ENCODE results near the gene ARHGEF17. TPM values are rescaled to one million over a fixed set of nuclear protein-coding genes. Genes with fewer than 3 reads are reported as not detected.

The ARHGEF17 gene
- total and polyA plus RNA-seq, 2 experiments from 2014 or later, result 30.2 to 35.6 TPM

DNA sequence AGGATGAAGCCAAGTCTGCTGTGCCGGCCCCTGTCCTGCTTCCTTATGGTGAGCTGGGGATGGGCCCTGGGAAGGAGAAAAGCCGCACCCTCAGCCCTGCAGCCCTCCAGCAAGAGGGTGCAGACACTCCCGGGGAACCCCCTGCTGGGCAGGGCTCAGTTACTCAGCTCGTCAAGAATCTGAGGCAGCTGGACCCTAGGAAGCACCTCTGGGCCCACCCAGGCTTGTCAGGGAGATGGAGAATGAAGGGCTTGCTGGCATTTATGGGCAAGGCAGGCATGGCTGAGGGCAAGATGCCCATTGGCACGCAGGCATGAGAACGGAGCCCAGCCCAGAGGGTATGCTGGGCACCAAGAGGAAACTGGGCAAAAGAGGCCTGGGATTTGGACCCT, 81.1 kb downstream of the ARHGEF17 start:
- Histone ChIP-seq H2AFZ (no peak overlapping the region), H3K9me3 (ENCODE audit: low read depth) (no peaks in the 10 kb centered on the region), H3K4me2 (no peak overlapping the region), H3K79me2 (peaks cover 9% of the 10 kb centered on the region), H3K36me3 (replicated peaks; ENCODE audit: insufficient read depth, low read depth) (no peaks in the 10 kb centered on the region), H3K4me3 (no peak overlapping the region), H3K27me3 (no peaks in the 10 kb centered on the region), H4K20me1 (ENCODE audit: insufficient read depth, poor library complexity, severe bottlenecking) (no peaks in the 10 kb centered on the region), H3K27ac (no peak overlapping the region), H3K9me2 (replicated peaks; ENCODE audit: insufficient read depth) (no peaks in the 10 kb centered on the region), H3K4me1 (ENCODE audit: insufficient read depth) (peaks cover 29% of the 10 kb centered on the region)
- no peak for TF ChIP-seq CTCF (IDR thresholded peaks at IDR 0.05; ENCODE audit: poor library complexity)
- no peak for DNase-seq (ENCODE audit: low spot score)
- WGBS (ENCODE audit: low lambda C conversion rate, missing lambda C conversion rate), result 88% methylated on average over 6 of the region's 6 CpGs

DNA sequence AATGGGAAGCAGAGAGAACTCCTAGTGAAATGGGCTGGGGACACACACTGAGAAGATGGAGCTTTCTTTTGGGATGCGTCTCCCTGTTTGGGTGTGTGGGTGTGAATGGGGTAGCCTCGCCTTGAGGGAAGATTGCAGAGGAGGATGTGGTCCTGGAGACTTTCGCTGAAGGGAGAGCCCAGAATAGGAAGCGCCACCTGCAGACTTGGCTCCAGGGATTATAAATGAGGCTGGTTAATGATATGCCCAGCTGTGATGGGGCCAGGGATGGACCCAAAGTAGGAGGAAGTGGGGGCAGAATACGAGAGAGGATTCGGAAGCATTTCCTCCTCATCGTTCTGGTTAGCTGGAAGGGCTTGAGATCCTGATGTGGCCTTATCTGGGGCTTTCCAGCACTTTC, 81.8 kb downstream of the ARHGEF17 start:
- Histone ChIP-seq H3K79me2 (peaks cover 9% of the 10 kb centered on the region), H4K20me1 (ENCODE audit: insufficient read depth, poor library complexity, severe bottlenecking) (no peaks in the 10 kb centered on the region), H3K9me2 (replicated peaks; ENCODE audit: insufficient read depth) (no peaks in the 10 kb centered on the region), H3K4me2 (no peak overlapping the region), H3K36me3 (replicated peaks; ENCODE audit: insufficient read depth, low read depth) (no peaks in the 10 kb centered on the region), H3K4me3 (no peak overlapping the region), H2AFZ (no peak overlapping the region), H3K27ac (no peak overlapping the region), H3K27me3 (no peaks in the 10 kb centered on the region), H3K9me3 (ENCODE audit: low read depth) (no peaks in the 10 kb centered on the region), H3K4me1 (ENCODE audit: insufficient read depth) (peaks cover 28% of the 10 kb centered on the region)
- WGBS (ENCODE audit: low lambda C conversion rate, missing lambda C conversion rate), result 87% methylated on average over 7 of the region's 7 CpGs
- DNase-seq (ENCODE audit: low spot score), result no peak
- no peak for TF ChIP-seq EZH2 (IDR thresholded peaks at IDR 0.05; ENCODE audit: borderline replicate concordance)
- no peak for TF ChIP-seq CTCF (IDR thresholded peaks at IDR 0.05; ENCODE audit: poor library complexity)
- TF ChIP-seq EZH2phosphoT487 (IDR thresholded peaks at IDR 0.05; ENCODE audit: low read depth, severe bottlenecking, unreplicated experiment), result no peak

DNA sequence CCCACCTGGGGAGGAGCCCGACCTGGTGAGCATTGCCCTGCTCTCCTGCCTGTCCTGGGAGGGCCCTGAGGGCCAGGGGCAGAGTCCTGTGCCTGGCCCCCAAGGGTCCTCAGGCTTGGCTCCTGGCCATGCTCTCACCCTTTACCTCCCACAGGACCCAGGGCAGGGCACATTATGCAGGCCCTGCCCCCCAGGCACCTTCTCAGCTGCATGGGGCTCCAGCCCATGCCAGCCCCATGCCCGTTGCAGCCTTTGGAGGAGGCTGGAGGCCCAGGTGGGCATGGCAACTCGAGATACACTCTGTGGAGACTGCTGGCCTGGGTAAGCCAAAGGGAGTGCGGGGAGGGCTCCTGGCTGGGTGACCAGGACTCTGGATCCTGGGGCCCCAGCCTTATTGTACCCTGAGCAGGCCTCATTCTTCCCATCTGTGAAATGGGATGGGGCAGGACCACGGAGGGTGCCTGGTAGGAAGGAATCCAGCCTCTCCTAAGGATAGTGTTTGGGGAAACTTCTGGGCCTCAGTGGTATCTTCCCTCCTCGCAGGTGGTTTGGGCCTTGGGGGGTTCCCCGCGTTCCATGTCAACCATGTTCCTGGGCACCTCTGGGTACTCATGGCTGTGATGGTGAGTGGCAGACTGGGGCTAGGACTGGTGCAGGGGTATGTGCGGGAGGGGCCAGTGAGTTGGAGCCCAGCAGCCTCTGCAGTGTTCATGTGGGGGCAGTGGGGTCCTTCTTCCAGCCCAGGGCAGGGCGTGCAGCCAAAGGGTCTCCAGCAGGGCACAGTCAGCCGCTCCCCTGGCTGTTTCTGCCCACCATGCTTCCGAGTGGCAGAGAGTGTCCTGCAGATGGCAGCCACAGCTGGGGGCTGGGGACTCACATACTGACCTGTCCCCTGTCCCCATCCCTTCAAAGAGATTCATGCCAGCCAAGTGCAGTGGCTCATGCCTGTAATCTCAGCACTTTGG, 82.8 kb downstream of the ARHGEF17 start:
- Histone ChIP-seq H3K27ac (no peak overlapping the region), H2AFZ (no peak overlapping the region), H3K27me3 (no peaks in the 10 kb centered on the region), H3K4me1 (ENCODE audit: insufficient read depth) (peaks cover 19% of the 10 kb centered on the region), H3K79me2 (peaks cover 5% of the 10 kb centered on the region), H4K20me1 (ENCODE audit: insufficient read depth, poor library complexity, severe bottlenecking) (no peaks in the 10 kb centered on the region), H3K9me2 (replicated peaks; ENCODE audit: insufficient read depth) (no peaks in the 10 kb centered on the region), H3K4me2 (no peak overlapping the region), H3K4me3 (no peak overlapping the region), H3K36me3 (replicated peaks; ENCODE audit: insufficient read depth, low read depth) (no peaks in the 10 kb centered on the region), H3K9me3 (ENCODE audit: low read depth) (no peaks in the 10 kb centered on the region)
- DNase-seq (ENCODE audit: low spot score), result no peak
- TF ChIP-seq CTCF (IDR thresholded peaks at IDR 0.05; ENCODE audit: poor library complexity) (no peak), EZH2 (IDR thresholded peaks at IDR 0.05; ENCODE audit: borderline replicate concordance) (no peak), EZH2phosphoT487 (IDR thresholded peaks at IDR 0.05; ENCODE audit: low read depth, severe bottlenecking, unreplicated experiment) (no peak)
- WGBS (ENCODE audit: low lambda C conversion rate, missing lambda C conversion rate), result 95% methylated on average over 12 of the region's 12 CpGs
